ENCODE measurements around the gene KIF11. TPM values are rescaled to one million over a fixed set of nuclear protein-coding genes. Genes with fewer than 3 reads are reported as not detected.
A peak's percentile ranks its signal among the peaks of the same experiment; 100 is the strongest.

Gene KIF11
- total and polyA plus RNA-seq, 9 of the 15 experiments (the other 6 are each of a cell fraction or from before 2014, with no cell fraction given) = 11.3 to 54.4 (median 29.2) TPM

DNA sequence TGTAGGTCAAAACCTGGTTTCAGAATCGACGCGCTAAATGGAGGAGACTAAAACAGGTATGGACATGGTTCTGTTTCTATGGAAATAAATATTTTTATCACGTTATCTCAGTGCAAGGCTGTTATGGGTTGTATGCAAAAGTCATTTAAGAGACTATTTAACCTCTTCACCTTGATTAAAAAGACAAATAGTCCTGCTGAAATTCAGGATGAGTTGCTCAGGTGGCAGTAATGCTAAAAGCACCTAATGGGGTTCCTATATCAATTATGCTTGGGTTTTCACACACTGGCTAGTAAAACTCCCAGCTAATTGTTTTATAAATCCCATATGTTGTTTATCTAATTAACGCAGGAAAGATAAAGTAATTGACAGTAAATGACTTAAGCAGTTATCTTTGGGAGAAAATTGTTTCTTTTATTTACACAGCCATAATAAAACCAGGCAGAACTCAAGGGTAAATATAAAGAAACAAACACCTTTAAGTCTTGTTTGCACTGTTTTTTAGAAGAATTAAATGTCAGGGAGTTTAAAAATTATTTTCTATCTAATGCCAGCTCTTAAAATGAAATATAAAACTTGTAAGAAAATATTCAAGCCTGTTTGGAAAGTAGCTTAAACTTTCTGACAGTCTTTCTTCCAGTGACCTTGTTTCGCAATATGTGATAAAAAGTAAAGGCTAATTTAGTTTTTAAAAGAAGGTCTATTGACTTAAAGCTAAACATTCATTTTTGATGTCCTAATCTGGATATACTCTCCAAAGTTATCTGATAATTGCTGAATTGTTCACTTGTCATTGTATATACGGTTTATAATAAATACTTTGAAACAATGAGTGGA lies 100.0 kb downstream of the KIF11 start (continued):
- TF ChIP-seq CEBPG (CRISPR knock-in tag; IDR thresholded peaks at IDR 0.05) (no peak), CEBPG (tag; conservative IDR thresholded peaks at IDR 0.05 in 1 of 2, IDR thresholded peaks at IDR 0.05 in 1 of 2) (peak; percentile 53 to 83), KHSRP (IDR thresholded peaks at IDR 0.05) (no peak), ZFPM2 (CRISPR knock-in tag; IDR thresholded peaks at IDR 0.05) (no peak), KDM2B (CRISPR knock-in tag; IDR thresholded peaks at IDR 0.05) (no peak), MTA2 (IDR thresholded peaks at IDR 0.05; ENCODE audit: low read depth) (no peak), GATAD2A (IDR thresholded peaks at IDR 0.05) (no peak), ZFP30 (CRISPR knock-in tag; IDR thresholded peaks at IDR 0.05; ENCODE audit: borderline replicate concordance) (no peak)

- H3K4me3 ChIP-seq = peak overlapping the region; percentile 93
- ChIA-PET CTCF (ENCODE audit: low intra/inter-chr PET ratio) (no interaction called here), POLR2A (no interaction called here)
- H3K9me1 ChIP-seq (ENCODE audit: control insufficient read depth, insufficient read depth, low read length) = no peaks in the 10 kb centered on the region
- 0% methylated on average over 1 of the region's 1 CpG for WGBS (ENCODE audit: insufficient coverage, low coverage, missing lambda C conversion rate)
- intact Hi-C loops (cut with micrococcal nuclease) = no loop called here
- FAIRE-seq = no peak
- BruUV-seq (replicated peaks) = no TSS peak
- H3K4me2 ChIP-seq (ENCODE audit: insufficient read depth, low read length) = no peak overlapping the region; the same call in 1 of the 2 replicates
- peaks cover 78% of the 10 kb centered on the region for H3K79me2 ChIP-seq (ENCODE audit: control insufficient read depth, insufficient read depth, low read length)
- H3K9me3 ChIP-seq (replicated peaks; ENCODE audit: control insufficient read depth, insufficient read depth, low read depth, low read length) = no peaks in the 10 kb centered on the region
- no peak for ATAC-seq
- H3K27me3 ChIP-seq (ENCODE audit: control insufficient read depth in 2 of 2, insufficient read depth in 2 of 2, low read length in 2 of 2) = no peaks in the 10 kb centered on the region
- in situ Hi-C loops (cut with MboI) = loop anchor here (5.0 kb wide), 1 partner anchor 139 kb away; no protein-coding TSS in a partner anchor
- no peak for DNase-seq (ENCODE audit: extremely low read depth in 1 of 4, low spot score in 3 of 4)
- H3K36me3 ChIP-seq (ENCODE audit: control insufficient read depth, insufficient read depth, low read length) = peaks cover 55% of the 10 kb centered on the region
- 0 out of 2 replicates have a peak, but pooled peaks have one; percentile 3 for TF ChIP-seq CEBPB (tag; IDR thresholded peaks at IDR 0.05)
- TF ChIP-seq POLR2G (IDR thresholded peaks at IDR 0.05; ENCODE audit: low read depth, low read length) = 0 out of 2 replicates have a peak, but pooled peaks have one; percentile 15
- TF ChIP-seq RBFOX2 (IDR thresholded peaks at IDR 0.05; ENCODE audit: low read depth, low read length) = peak; percentile 51; the same call in 1 of the 2 replicates
- TF ChIP-seq NFIC (IDR thresholded peaks at IDR 0.05) = no peak
- no peak for TF ChIP-seq PRMT5 (CRISPR knock-in tag; IDR thresholded peaks at IDR 0.05)
- TF ChIP-seq CHD1 (IDR thresholded peaks at IDR 0.05; ENCODE audit: low read length) = peak; percentile 54
- H2AFZ ChIP-seq (ENCODE audit: low read depth, low read length) = no peak overlapping the region
- H4K20me1 ChIP-seq (replicated peaks; ENCODE audit: control insufficient read depth, insufficient read depth, low read length) = 0 out of 2 replicates have a peak, but pooled peaks cover 4% of the 10 kb centered on the region
- peak overlapping the region; percentile 91; the same call in 2 of the 3 replicates for H3K27ac ChIP-seq (ENCODE audit: extremely low read depth, low read depth, low read length)
- H3K4me1 ChIP-seq (replicated peaks in 1 of 2; ENCODE audit: control insufficient read depth in 2 of 2, insufficient read depth in 2 of 2, low read length in 2 of 2) = peaks cover 25 to 46% of the 10 kb centered on the region in 2 experiments; a peak in 4 of 5 replicates
- H3K9ac ChIP-seq (ENCODE audit: insufficient read depth in 1 of 2, low read depth in 2 of 2, low read length in 2 of 2) = peak overlapping the region in 1 of 2 experiments; percentile 84; a peak in 3 of 4 replicates
These were observed 100.6 kb downstream of the KIF11 start for GRCh38 chr10:92693534-92693893.

Measured in K562 (cell line).